Measurements from ENCODE around the gene SBK2. TPM values are rescaled to one million over a fixed set of nuclear protein-coding genes. Genes with fewer than 3 reads are reported as not detected.
"Not testable (repeated sequence)": the region's sequence is repeated elsewhere in the genome, so short reads cannot be mapped to it uniquely, and the experiment has no call there.

The SBK2 gene
- polyA plus RNA-seq, result under 1 TPM in 1 of 4 donors, not detected in 3; 0.06 TPM
- long read RNA-seq, donor 1, result 0 reads
- long read RNA-seq, donor 2, result 0 reads
- long read RNA-seq, donor 3, result 0 reads
- long read RNA-seq, donor 4, result 0 reads
- long read RNA-seq, donor 5, result 0 reads
- long read RNA-seq, donor 6, result 0 reads
- long read RNA-seq, donor 7, result 0 reads
- long read RNA-seq, donor 8, result 0 reads
- long read RNA-seq, donor 9, result 0 reads
- long read RNA-seq, donor 10, result 0 reads

GRCh38 chr19:55536951-55537740 is at the start of gene SBK2:
TSS of gene SBK2 (minus strand) at chr19:55537133. CDS start at chr19:55536294, 839 bp downstream.
- Histone ChIP-seq H3K27ac (ENCODE audit: low read depth in 1 of 3, low read length in 2 of 3) (no peak within 1 kb of the TSS), H3K27me3 (ENCODE audit: control insufficient read depth in 3 of 3, insufficient read depth in 3 of 3, low read length in 3 of 3) (no peaks in the 10 kb centered on the region)
- WGBS, 3 donors, result 40 to 77% (median 56%) methylated on average over 7 to 14 of the region's 14 CpGs

GRCh38 chr19:55585658-55586339 is 48.9 kb upstream of the SBK2 start:
- no peaks in the 10 kb centered on the region for H3K27me3 ChIP-seq (ENCODE audit: control insufficient read depth in 3 of 3, insufficient read depth in 3 of 3, low read length in 3 of 3)
- H3K27ac ChIP-seq (ENCODE audit: low read depth in 1 of 3, low read length in 2 of 3), result peak overlapping the region in 2 of 3 donors; percentile 47 to 66
- no peak for FAIRE-seq
- H3K9me3 ChIP-seq (ENCODE audit: control insufficient read depth in 2 of 2, insufficient read depth in 1 of 2, low read depth in 1 of 2, low read length in 1 of 2), result no peaks in the 10 kb centered on the region
- WGBS, 3 donors, result 2 to 5% (median 3%) methylated on average over 31 to 36 of the region's 36 CpGs
- H3K36me3 ChIP-seq (ENCODE audit: control insufficient read depth in 3 of 3, insufficient read depth in 2 of 3, low read depth in 1 of 3, low read length in 3 of 3), result no peaks in the 10 kb centered on the region
- peak overlapping the region in 2 of 3 donors; percentile 2 to 40 for H3K4me3 ChIP-seq (ENCODE audit: low read depth in 1 of 3, low read length in 3 of 3)
- DNase-seq, result peak in 1 of 2 donors; percentile 89
- peaks cover 0 to 13% (median 7%) of the 10 kb centered on the region in 3 donors for H3K4me1 ChIP-seq (ENCODE audit: control insufficient read depth in 3 of 3, insufficient read depth in 2 of 3, low read depth in 1 of 3, low read length in 2 of 3)

More at GRCh38 chr19:55536951-55537740, at the start of gene SBK2:
- H3K4me1 ChIP-seq (ENCODE audit: control insufficient read depth in 3 of 3, insufficient read depth in 2 of 3, low read depth in 1 of 3, low read length in 2 of 3), result no peaks in the 10 kb centered on the region
- no peak within 1 kb of the TSS for H3K4me3 ChIP-seq (ENCODE audit: low read depth in 1 of 3, low read length in 3 of 3)
- no peaks in the 10 kb centered on the region for H3K9me3 ChIP-seq (ENCODE audit: control insufficient read depth in 2 of 2, insufficient read depth in 1 of 2, low read depth in 1 of 2, low read length in 1 of 2)
- H3K36me3 ChIP-seq (ENCODE audit: control insufficient read depth in 3 of 3, insufficient read depth in 2 of 3, low read depth in 1 of 3, low read length in 3 of 3), result no peaks in the 10 kb centered on the region
- FAIRE-seq (no peak), DNase-seq (no peak)

GRCh38 chr19:55584871-55585270 is 47.9 kb upstream of the SBK2 start:
- no peaks in the 10 kb centered on the region for H3K9me3 ChIP-seq (ENCODE audit: control insufficient read depth in 2 of 2, insufficient read depth in 1 of 2, low read depth in 1 of 2, low read length in 1 of 2)
- H3K36me3 ChIP-seq (ENCODE audit: control insufficient read depth in 3 of 3, insufficient read depth in 2 of 3, low read depth in 1 of 3, low read length in 3 of 3), result no peaks in the 10 kb centered on the region
- no peak overlapping the region for H3K27ac ChIP-seq (ENCODE audit: low read depth in 1 of 3, low read length in 2 of 3)
- DNase-seq, result no peak
- H3K4me3 ChIP-seq (ENCODE audit: low read depth in 1 of 3, low read length in 3 of 3), result no peak overlapping the region
- no peaks in the 10 kb centered on the region for H3K27me3 ChIP-seq (ENCODE audit: control insufficient read depth in 3 of 3, insufficient read depth in 3 of 3, low read length in 3 of 3)
- H3K4me1 ChIP-seq (ENCODE audit: control insufficient read depth in 3 of 3, insufficient read depth in 2 of 3, low read depth in 1 of 3, low read length in 2 of 3), result peaks cover 0 to 13% (median 7%) of the 10 kb centered on the region in 3 donors
- no peak for FAIRE-seq
- 93 to 94% (median 93%) methylated on average over 11 of the region's 11 CpGs for WGBS, 3 donors

GRCh38 chr19:55583897-55584296 is 47.0 kb upstream of the SBK2 start:
- H3K4me1 ChIP-seq (ENCODE audit: control insufficient read depth in 3 of 3, insufficient read depth in 2 of 3, low read depth in 1 of 3, low read length in 2 of 3), result peaks cover 0 to 13% (median 7%) of the 10 kb centered on the region in 3 donors
- not testable (repeated sequence) for H3K27ac ChIP-seq (ENCODE audit: low read depth in 1 of 3, low read length in 2 of 3); H3K9me3 ChIP-seq (ENCODE audit: control insufficient read depth in 2 of 2, insufficient read depth in 1 of 2, low read depth in 1 of 2, low read length in 1 of 2); H3K4me3 ChIP-seq (ENCODE audit: low read depth in 1 of 3, low read length in 3 of 3); H3K36me3 ChIP-seq (ENCODE audit: control insufficient read depth in 3 of 3, insufficient read depth in 2 of 3, low read depth in 1 of 3, low read length in 3 of 3); H3K27me3 ChIP-seq (ENCODE audit: control insufficient read depth in 3 of 3, insufficient read depth in 3 of 3, low read length in 3 of 3); DNase-seq; FAIRE-seq
- WGBS, 3 donors, result 84 to 87% (median 84%) methylated on average over 8 of the region's 8 CpGs

GRCh38 chr19:55582284-55582683 is 45.4 kb upstream of the SBK2 start:
- not testable (repeated sequence) for H3K27ac ChIP-seq (ENCODE audit: low read depth in 1 of 3, low read length in 2 of 3); DNase-seq; FAIRE-seq; H3K9me3 ChIP-seq (ENCODE audit: control insufficient read depth in 2 of 2, insufficient read depth in 1 of 2, low read depth in 1 of 2, low read length in 1 of 2); H3K4me3 ChIP-seq (ENCODE audit: low read depth in 1 of 3, low read length in 3 of 3); H3K36me3 ChIP-seq (ENCODE audit: control insufficient read depth in 3 of 3, insufficient read depth in 2 of 3, low read depth in 1 of 3, low read length in 3 of 3); H3K27me3 ChIP-seq (ENCODE audit: control insufficient read depth in 3 of 3, insufficient read depth in 3 of 3, low read length in 3 of 3)
- peaks cover 0 to 11% (median 7%) of the 10 kb centered on the region in 3 donors for H3K4me1 ChIP-seq (ENCODE audit: control insufficient read depth in 3 of 3, insufficient read depth in 2 of 3, low read depth in 1 of 3, low read length in 2 of 3)
- WGBS, 3 donors, result 52 to 67% (median 65%) methylated on average over 4 of the region's 4 CpGs

GRCh38 chr19:55581823-55582223 is 44.9 kb upstream of the SBK2 start:
- H3K9me3 ChIP-seq (ENCODE audit: control insufficient read depth in 2 of 2, insufficient read depth in 1 of 2, low read depth in 1 of 2, low read length in 1 of 2), result no peaks in the 10 kb centered on the region
- FAIRE-seq (no peak), DNase-seq (peak in 1 of 2 donors; percentile 42)
- H3K27ac ChIP-seq (ENCODE audit: low read depth in 1 of 3, low read length in 2 of 3), result peak overlapping the region in 1 of 3 donors; percentile 85
- WGBS, 3 donors, result 10 to 30% (median 19%) methylated on average over 6 of the region's 6 CpGs
- H3K36me3 ChIP-seq (ENCODE audit: control insufficient read depth in 3 of 3, insufficient read depth in 2 of 3, low read depth in 1 of 3, low read length in 3 of 3), result peaks cover 0 to 13% (median 10%) of the 10 kb centered on the region in 3 donors
- peaks cover 0 to 8% (median 7%) of the 10 kb centered on the region in 3 donors for H3K4me1 ChIP-seq (ENCODE audit: control insufficient read depth in 3 of 3, insufficient read depth in 2 of 3, low read depth in 1 of 3, low read length in 2 of 3)
- H3K27me3 ChIP-seq (ENCODE audit: control insufficient read depth in 3 of 3, insufficient read depth in 3 of 3, low read length in 3 of 3), result no peaks in the 10 kb centered on the region
- H3K4me3 ChIP-seq (ENCODE audit: low read depth in 1 of 3, low read length in 3 of 3), result no peak overlapping the region

- peak overlapping the region; percentile 67 to 88 (median 83) for H3K4me3 ChIP-seq (ENCODE audit: low read depth in 1 of 3, low read length in 3 of 3)
- peak overlapping the region in 2 of 3 donors; percentile 51 to 85 for H3K27ac ChIP-seq (ENCODE audit: low read depth in 1 of 3, low read length in 2 of 3)
- 23 to 33% (median 24%) methylated on average over 12 of the region's 12 CpGs for WGBS, 3 donors
- DNase-seq, result peak in 1 of 2 donors; percentile 30
- peaks cover 0 to 7% (median 4%) of the 10 kb centered on the region in 3 donors for H3K4me1 ChIP-seq (ENCODE audit: control insufficient read depth in 3 of 3, insufficient read depth in 2 of 3, low read depth in 1 of 3, low read length in 2 of 3)
- no peaks in the 10 kb centered on the region for H3K9me3 ChIP-seq (ENCODE audit: control insufficient read depth in 2 of 2, insufficient read depth in 1 of 2, low read depth in 1 of 2, low read length in 1 of 2)
- no peak for FAIRE-seq
- H3K36me3 ChIP-seq (ENCODE audit: control insufficient read depth in 3 of 3, insufficient read depth in 2 of 3, low read depth in 1 of 3, low read length in 3 of 3), result peaks cover 0 to 18% (median 10%) of the 10 kb centered on the region in 3 donors
- H3K27me3 ChIP-seq (ENCODE audit: control insufficient read depth in 3 of 3, insufficient read depth in 3 of 3, low read length in 3 of 3), result no peaks in the 10 kb centered on the region
These were observed 44.4 kb upstream of the SBK2 start for GRCh38 chr19:55581145-55581822.

Data from small intestine (tissue), 16 donors.